Left ventricle myocardium superior (tissue), 1 donor: Measurements from ENCODE around the gene TMEM191C. TPM values are rescaled to one million over a fixed set of nuclear protein-coding genes. Genes with fewer than 3 reads are reported as not detected.
A peak's percentile ranks its signal among the peaks of the same experiment; 100 is the strongest.
"Not testable (repeated sequence)": the region's sequence is repeated elsewhere in the genome, so short reads cannot be mapped to it uniquely, and the experiment has no call there.

Source experiments
- ATAC-seq: fragments of 200-7000 bp; cut with Tn5 transposase; one replicate; pipeline ENCODE4 v1.9.1; 2020; ENCODE audit warnings: mild to moderate bottlenecking, moderate library complexity
- DNase-seq: peaks from one replicate; pipeline ENCODE4 v3.0.0-alpha.2; 2020
- intact Hi-C: fragments of 100-400 bp; cut with micrococcal nuclease; formaldehyde crosslinking; loops from one replicate; pipeline ENCODE4 v1.11.0; 2022
- total RNA-seq: library from RNA; stranded (reverse); fragmentation: NEBNext Ultra II Directional; extraction: Animal tissue kit (Norgen Biotek cat#: 25700); gene quantifications from one replicate; pipeline ENCODE4 v1.2.1, GENCODE V29; 2021
- donor health status: DM: no; HTN: yes; CAD: no; lungs with severe emphysema.

Gene TMEM191C
- total RNA-seq, 1 donor from 2014 or later = 0.74 TPM

DNA sequence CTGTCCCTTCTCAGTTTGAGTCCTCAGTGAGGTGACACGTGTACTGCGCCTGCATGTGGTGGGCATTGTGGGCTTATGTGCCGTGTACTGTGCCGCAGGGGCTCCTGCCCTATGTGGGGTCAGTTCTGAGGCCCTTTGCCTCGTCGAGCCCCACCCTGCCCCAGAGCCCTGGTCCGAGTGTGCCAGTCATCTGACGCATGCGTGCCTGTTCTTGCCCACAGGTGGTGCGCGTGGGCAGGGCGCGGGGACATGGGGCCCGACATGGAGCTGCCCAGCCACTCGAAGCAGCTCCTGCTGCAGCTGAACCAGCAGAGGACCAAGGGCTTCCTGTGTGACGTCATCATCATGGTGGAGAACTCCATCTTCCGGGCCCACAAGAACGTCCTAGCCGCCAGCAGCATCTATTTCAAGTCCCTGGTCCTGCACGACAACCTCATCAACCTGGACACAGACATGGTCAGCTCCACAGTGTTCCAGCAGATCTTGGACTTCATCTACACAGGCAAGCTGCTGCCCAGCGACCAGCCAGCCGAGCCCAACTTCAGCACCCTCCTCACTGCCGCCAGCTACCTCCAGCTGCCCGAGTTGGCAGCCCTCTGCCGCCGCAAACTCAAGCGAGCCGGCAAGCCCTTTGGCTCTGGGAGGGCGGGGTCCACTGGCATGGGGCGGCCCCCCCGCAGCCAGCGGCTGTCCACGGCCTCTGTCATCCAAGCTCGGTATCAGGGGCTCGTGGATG lies 22.3 kb upstream of the TMEM191C start:
- ATAC-seq = no peak
- DNase-seq = peak; percentile 19
- intact Hi-C loops = no loop called here

DNA sequence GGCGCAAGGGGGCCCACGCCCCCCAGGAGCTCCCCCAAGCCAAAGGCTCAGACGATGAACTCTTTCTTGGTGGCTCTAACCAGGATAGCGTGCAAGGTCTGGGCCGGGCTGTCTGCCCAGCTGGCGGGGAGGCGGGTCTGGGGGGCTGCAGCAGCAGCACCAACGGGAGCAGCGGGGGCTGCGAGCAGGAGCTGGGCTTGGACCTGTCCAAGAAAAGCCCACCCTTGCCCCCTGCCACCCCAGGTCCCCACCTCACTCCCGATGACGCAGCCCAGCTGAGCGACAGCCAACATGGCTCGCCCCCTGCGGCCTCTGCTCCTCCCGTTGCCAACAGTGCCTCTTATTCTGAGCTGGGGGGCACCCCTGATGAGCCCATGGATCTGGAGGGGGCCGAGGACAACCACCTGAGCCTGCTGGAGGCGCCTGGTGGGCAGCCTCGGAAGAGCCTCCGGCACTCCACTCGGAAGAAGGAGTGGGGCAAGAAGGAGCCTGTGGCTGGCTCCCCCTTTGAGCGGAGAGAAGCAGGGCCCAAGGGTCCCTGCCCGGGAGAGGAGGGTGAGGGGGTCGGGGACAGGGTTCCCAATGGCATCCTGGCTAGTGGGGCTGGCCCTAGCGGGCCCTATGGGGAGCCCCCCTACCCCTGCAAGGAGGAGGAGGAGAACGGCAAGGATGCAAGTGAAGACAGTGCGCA lies 21.6 kb upstream of the TMEM191C start:
- no peak for ATAC-seq
- intact Hi-C loops = no loop called here
- peak; percentile 14 for DNase-seq

DNA sequence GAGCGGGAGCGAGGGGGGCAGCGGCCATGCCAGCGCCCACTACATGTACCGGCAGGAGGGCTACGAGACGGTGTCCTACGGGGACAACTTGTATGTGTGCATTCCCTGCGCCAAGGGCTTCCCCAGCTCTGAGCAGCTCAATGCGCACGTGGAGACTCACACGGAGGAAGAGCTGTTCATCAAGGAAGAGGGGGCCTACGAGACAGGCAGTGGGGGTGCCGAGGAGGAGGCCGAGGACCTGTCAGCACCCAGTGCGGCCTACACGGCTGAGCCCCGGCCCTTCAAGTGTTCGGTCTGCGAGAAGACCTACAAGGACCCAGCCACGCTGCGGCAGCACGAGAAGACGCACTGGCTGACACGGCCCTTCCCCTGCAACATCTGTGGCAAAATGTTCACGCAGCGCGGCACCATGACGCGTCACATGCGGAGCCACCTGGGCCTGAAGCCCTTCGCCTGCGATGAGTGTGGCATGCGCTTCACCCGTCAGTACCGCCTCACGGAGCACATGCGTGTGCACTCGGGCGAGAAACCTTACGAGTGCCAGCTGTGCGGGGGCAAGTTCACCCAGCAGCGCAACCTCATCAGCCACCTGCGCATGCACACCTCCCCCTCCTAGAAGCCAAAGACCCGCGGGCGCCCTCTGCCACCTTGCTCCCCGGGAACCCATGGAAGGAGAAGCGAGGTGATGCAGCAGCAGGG lies 20.9 kb upstream of the TMEM191C start:
- DNase-seq (peak; percentile 23), ATAC-seq (no peak)
- intact Hi-C loops = no loop called here

DNA sequence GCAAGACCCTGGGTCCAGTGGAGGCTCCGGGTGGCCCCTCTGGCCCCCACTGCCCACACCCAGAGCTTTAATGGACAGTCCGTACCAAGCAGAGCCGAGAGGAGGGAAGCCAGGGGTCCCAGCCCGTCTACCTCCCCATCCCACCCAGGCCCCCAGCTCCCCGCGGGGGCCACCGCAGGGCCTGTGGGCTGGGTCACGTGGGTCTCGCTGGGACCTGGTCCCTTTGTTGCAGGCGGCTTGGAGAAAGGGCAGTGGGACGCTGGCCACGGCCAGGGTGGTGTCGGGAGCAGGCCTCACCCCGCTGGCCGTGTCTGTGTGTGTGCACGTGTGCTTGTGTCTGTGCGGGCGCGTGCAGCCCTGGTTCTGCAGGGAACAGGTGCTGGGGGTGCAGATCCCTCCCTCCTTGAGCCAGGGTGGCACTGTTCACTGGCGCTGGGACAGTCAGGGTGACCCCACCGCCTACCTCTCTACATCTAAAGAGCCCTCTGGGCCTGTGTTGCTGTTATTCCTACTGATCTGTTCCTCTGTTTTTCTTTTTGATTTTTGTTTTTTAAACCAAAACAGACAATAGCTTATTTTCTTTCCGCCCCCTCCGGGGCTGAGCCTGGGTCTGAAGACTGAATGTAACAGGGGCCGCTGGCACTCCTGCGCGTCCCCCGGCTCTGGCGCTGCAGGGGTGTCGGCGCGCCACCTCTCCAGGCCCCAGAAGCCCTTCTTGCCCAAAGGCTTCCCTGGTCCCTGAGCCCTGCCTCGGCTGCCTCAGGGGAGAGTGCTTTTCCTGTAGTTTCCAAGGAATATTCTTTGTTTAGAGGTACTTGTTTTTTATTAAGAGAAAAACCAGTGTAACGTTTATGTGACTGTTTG lies 20.1 kb upstream of the TMEM191C start:
- intact Hi-C loops = no loop called here
- no peak for ATAC-seq
- DNase-seq = peak; percentile 24

DNA sequence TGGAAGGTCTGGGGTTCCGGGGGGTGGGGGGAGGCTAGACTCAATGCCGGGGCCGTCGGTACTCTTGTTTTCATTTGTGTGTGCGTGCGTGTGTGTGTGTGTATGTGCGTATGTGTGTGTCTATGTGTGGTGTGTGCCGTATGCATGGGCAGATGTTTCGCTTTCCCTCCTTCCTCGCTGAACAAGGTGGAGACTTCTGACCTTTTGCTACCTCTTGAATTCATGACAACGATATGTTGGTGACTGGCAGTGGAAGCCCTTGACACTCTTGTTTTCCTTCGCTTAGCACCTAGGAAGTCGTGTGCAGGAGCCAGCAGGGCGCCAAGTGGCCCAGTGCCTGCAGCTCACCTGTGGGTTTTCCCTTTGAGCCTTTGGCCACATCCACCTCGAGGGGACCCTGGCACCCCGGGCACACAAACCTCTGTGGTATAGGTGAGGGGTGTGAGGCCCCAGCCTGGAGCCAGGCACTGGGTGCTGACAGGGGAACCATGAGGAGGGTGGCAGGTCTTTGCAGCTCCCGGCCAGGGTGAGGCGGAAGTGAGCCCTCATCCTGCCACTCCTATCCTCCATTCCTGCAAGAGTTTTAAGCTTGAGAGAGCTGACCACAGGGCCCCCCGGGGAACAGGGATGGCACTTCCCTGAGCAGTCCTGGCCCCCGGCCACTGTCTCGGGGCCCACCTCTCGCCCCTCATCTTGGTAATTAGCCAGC lies 19.3 kb upstream of the TMEM191C start:
- no peak for ATAC-seq
- intact Hi-C loops = no loop called here
- DNase-seq = peak; percentile 23

DNA sequence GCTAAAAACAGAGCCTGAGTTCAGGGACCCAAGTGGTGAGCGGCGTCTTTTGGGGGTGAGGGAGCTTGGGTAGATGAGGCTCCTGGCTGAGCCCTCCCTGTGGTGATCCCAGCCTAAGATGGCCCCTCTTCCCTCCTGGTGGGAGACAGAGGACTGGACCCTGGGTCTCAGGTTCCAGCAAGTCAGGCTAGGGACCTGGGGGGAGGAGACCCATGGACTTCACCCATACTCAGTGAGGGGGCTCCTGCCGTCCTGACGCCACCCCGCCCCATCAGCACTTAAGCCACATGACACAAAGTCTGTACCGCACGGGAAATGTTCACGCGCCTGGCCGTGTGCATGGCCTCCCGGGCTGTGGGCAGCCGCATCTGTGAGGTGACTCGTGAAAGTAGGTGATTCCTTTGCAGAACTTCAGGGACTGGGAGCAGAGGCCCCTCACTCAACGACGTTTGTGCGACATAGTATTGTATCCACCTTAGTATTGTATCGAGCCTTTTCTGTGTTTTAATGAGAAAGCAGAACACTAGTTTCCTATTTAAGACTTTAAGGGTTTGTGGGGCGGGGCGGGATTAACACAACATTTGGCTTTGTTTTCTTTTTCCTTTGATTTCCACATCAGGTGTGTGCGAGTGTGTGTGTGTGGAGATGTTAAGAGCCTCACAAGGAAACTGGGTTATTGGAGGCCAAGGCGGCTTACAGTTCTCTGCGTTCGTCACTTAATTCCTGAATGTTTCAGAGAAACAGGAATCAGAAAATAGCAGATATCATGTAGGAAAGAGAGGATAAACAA lies 18.4 kb upstream of the TMEM191C start:
- peak; percentile 23 for DNase-seq
- intact Hi-C loops = no loop called here
- no peak for ATAC-seq

DNA sequence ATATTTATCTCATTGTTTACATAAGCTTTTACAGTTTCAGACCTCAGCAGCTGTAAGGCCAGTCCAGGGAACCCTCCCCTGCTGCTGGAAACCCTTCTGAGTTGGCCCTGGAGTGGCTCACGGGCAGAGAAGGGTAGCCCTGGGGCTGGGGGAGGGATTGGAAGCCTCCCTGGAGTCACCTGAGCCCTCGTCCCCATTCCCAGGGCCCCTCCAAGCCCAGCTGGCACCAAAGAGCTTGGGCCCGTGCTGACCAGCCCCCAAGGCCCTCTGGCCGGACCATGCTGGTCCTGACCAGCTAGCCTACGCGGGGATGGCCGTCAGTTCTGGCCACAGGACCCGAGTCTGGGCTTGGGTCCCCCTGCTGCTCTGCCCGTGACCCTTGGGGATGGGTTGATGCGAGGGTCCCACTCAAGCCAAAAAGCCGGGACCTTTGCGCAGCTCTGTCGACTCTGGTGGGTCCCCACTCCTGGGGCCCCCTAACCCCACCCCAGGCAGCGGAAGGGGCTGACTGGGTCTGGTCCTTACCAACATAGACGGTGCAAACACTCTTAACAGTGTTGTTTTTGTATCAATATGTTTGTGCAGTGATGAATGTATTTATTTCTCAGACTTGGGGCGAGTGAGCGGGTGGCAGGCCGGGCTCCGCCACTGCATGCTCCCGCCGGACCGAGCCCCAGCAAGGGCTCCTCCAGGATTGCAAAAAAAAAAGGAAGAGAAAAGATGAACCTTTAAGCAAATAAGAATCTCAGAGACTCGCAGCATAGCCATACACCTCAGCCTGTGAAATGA lies 17.5 kb upstream of the TMEM191C start:
- ATAC-seq (no peak), DNase-seq (peak; percentile 18)
- intact Hi-C loops = no loop called here

DNA sequence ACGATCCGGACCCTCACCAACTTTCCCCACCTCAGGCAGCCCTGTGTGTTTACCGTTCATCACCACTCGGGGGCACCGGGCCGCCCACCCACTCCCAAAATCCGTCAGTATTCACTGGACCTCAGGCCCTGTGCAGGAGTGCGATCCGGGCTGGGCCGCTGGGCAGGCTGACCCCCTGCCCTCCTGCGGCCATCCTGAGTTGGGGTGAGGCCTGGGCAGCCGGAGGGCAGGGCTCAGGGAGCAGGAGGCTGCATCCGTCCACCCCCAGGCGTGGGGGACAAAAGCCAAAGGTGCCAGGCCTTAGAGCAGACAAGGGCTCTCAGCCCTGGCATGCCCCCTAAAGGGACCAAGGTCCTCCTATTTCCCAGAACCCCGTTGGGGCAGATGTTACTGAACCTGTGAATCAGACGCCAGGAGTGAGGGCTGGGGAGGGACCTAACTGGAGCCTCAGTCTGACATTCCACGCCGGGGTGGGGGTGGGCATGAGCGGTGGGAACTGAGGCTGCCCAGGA lies 16.8 kb upstream of the TMEM191C start:
- DNase-seq (peak; percentile 17), ATAC-seq (no peak)
- intact Hi-C loops = no loop called here

DNA sequence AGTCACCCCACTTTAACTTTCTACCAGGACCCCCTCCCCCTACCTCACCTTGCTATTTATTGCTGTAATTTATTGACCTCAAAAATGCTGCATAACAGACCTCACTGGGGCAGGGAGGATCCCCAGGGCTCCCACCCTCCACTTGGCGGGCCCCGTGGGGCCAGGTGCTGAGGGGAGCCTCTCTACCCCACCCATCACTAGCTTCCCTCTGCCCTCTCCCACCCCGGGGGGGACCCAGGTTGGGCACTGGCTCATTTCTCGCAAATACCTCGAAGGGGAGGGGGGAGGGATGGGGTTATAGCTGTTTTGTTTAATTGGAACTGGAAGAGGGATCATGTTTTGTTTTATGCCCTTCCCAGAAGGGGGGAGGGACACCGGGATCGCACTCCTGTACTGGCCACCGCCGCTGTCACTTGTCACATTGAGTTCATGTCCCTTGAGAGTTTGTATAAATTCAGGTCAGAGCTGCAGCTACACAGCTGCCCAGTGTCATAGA lies 16.3 kb upstream of the TMEM191C start:
- peak; percentile 15 for DNase-seq
- ATAC-seq = no peak
- intact Hi-C loops = no loop called here

DNA sequence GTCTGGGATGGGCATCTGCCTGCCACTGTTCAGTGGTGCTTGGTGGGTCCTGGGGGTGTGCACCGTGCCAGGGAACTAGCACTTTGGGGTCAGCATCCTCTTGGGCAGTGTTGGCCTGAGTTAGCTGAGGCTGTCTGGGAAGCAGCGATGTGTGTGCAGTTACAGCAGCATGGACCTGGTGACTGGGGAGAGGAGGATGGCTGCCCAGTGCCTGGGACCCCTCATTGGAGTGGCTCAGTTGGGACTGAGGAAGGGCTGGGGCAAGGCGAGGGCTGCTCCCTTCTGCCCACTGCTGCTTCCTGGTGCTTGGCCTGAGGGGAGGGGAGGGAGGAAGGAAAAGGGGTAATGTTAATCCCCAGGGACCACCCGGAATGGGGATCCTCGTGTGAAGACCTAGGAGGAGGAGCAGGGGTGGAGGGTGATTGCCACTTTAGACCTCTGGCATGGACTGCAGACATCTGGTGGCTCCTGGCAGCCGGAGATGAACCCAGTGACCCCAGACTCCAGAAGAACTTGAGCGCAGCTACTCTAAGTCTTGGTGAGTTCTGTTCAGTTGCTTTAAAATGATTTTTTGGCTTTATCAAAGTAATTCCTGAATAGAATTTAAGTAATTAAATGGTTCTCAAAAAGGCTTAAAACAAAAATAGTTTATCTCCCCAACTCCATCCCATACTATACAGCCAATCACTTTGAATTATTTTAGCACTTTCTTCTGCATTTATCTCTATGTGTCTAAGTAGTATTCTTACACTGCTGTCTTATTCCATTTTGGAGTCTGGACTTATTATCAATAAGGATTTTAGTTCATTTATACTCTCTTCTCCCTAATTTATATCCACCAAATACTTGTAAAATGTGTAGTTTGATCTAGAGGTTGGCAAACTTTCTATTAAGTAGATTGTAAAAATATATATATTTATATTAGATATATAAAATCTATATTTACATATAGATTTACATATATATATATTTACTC lies 15.4 kb upstream of the TMEM191C start:
- intact Hi-C loops = no loop called here
- DNase-seq = peak; percentile 6
- ATAC-seq = no peak

DNA sequence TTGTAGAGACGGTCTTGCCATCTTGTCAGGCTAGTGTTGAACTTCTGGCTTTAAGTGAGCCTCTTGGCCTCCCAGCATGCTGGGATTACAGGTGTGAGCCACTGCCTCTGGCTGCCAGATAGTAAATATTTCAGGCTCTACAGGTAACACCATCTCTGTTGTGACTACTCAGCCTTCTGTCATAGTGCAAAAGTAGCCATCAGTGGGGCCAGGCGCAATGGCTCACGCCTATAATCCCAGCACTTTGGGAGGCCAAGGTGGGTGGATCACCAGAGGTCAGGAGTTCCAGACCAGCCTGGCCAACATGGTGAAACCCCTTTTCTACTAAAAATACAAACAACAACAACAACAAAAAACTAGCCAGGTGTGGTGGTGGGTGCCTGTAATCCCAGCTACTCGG lies 14.5 kb upstream of the TMEM191C start:
- DNase-seq, ATAC-seq, intact Hi-C loops: not testable (repeated sequence)

DNA sequence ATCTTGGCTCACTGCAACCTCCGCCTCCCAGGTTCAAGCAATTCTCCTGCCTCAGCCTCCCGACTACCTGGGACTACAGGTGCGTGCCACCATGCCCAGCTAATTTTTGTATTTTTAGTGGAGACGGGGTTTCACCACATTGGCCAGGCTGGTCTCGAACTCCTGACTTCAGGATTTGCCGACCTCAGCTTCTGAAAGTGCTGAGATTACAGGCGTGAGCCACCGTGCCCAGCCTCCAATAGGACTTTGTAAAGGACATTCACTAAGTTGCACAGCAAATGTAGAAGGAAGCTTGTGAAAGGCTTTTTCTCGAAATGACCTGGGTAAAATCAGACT lies 12.2 kb upstream of the TMEM191C start:
- peak; percentile 10 for DNase-seq

DNA sequence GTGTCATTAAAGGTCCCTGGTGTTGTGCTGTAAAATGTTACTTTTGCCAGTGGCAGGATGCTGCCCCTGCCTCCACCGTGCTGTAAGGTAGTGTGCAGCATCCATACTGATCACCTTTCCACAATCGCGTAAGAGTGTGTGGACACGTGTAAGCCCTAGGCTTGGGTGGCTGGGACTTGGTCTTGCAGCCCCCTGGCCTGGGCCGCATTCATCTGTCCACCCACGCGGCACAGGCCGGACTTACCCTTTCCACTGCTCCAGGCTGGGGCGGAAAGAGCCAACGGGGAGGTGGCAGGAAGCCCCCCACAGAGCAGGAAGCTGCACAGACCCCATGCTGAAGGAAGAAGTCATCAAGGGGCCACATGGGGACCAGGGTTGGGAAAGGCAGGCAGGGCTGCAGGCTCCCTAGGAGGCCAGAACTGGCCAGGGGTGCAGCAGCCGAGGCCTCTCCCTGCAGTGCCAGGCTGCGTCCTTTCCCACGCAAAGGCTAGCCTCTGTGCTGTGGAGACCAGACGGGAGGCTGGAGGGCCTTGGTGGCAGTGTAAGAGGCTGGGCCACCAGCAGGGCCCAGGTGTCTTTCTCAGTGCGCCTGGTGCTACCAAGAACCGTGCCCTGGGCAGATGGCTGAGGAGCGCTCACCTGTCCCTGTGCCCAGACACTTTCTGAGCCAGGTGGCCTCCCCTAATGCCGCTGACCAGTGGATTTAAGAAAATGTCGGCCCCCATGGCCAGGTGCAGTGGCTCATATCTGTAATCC lies 11.7 kb upstream of the TMEM191C start:
- intact Hi-C loops = no loop called here
- ATAC-seq = no peak
- peak; percentile 18 for DNase-seq

More for the DNA sequence above, 12.2 kb upstream of the TMEM191C start:
- intact Hi-C loops, ATAC-seq: not testable (repeated sequence)

DNA sequence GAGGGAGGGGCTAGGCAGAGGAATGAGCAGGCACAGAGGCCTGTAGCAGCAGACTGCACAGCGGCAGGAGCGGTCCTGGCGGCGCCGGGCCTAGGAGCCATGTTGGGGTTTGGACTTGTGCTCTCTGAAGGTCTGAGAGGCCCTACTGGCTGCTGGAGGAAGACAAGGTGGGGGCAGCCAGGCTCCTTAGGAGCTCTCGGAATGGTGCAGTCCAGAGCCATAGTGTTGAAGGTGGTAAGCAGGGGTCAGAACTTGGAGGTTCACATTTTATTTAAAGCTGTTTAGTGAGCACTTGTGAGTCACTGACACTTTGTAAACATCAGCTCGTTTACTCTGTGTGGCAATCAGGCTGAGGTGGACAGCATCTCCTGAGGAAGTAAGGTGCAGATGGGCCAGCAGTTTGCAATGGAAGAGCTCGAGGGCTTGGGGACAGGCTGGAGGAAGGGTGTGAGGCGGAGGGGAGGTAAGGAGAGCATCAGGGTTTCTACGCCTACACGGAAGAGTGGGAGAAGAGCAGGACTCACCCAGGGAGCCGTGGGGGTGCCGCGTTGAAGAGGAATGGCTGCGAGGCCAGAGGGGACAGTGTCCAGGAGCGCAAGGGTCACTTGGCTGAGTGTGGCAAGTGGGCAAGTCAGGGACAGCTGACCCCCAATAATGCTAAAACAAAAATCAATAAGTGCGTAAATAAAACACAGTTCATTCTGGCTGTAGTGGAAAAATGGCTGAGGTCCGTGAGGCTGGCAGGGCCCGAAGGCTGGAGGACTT lies 10.0 kb upstream of the TMEM191C start:
- intact Hi-C loops = no loop called here
- DNase-seq (no peak), ATAC-seq (no peak)
